K562 treated with DMSO at 1 percent for 12 hours (cell line): Measurements from ENCODE around the gene LAMB2. TPM values are rescaled to one million over a fixed set of nuclear protein-coding genes. Genes with fewer than 3 reads are reported as not detected.

Source experiments
- total RNA-seq: library from RNA; unstranded; fragments of 300-600 nt; gene quantifications from 2 replicates; pipeline ENCODE4 v1.2.3, GENCODE V29; 2022; ENCODE audit not compliant: insufficient read depth

LAMB2 gene
- 23.1 and 34.9 TPM in 2 replicates for total RNA-seq

DNA sequence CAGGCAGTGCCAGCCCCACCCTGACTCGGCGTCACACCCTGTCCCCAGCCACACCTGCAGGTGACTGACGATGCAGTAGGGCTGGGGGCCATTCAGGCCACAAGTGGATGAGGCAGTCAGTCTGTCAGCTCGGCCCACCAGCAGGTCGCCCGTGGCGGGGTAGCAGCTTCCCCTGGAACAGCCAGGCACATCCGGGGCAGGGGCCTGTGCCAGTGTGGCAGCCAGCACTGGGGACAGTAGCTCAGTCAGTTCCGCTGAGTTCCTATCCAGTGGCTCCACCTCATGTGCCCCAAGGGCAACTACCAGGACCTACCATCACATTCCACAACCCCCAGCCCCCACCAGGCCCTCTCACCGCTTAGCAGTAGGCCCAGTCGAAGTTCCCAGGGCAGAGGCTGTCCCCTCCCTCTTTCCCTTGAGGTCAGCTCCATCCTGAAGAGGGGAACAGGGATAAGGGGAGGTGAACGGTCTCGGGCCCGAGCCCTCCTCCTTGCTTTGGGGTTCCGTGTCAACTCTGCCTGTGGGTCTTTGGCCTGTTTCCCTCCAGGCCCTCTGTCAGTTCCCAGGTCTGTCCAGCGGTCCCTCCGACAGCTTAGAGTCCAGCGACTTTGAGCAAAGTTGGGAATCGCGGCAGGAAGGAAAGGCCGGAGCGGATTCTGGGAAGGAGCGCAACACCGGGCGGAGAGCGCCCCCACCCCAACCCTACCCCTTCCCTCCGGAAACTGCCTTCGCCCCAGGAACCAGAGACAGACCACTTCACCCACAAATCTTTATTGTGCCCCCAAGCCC, at the start of gene LAMB2:
Gene LAMB2, minus strand, starts transcription at position 614 of the 789 bp plus-strand sequence. Its CDS starts 183 bp downstream, at position 431.

DNA sequence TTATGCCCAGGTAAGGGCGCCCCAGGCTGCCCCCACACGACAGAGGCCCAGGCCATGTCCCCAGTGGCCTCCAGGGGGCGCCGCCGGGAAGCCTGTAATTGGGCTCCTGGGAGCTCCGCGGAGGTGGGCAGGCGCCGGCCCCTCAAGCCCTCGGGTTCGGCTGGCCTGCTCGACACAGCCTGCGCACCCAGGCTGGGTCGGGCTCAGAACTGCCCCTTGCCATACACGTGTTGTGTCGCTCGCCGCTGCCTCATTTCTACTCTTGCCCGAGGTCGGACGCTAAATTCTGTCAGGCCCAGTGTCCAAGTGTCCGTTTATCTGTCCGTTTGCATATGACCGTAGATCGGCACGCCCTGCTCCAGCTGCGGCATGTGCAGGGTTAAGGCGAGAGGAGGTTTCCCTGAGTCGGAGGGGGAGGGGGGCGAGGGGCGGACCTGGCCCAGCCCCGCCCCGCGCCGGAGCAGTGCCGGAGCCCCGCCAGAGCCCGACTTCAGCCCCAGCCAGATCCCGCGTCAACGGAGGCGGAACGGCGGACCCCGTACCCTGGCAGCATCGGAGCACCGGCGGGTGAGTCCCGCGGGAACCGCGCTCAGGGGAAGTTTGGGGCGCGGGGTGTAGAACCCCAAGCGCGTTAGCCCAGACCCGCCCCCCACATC, 38.4 kb upstream of the LAMB2 start, which contains the start of gene KLHDC8B:
Gene KLHDC8B, plus strand, starts transcription at position 480 of the 656 bp plus-strand sequence. CDS start 1,172 bp downstream, outside the sequence.

DNA sequence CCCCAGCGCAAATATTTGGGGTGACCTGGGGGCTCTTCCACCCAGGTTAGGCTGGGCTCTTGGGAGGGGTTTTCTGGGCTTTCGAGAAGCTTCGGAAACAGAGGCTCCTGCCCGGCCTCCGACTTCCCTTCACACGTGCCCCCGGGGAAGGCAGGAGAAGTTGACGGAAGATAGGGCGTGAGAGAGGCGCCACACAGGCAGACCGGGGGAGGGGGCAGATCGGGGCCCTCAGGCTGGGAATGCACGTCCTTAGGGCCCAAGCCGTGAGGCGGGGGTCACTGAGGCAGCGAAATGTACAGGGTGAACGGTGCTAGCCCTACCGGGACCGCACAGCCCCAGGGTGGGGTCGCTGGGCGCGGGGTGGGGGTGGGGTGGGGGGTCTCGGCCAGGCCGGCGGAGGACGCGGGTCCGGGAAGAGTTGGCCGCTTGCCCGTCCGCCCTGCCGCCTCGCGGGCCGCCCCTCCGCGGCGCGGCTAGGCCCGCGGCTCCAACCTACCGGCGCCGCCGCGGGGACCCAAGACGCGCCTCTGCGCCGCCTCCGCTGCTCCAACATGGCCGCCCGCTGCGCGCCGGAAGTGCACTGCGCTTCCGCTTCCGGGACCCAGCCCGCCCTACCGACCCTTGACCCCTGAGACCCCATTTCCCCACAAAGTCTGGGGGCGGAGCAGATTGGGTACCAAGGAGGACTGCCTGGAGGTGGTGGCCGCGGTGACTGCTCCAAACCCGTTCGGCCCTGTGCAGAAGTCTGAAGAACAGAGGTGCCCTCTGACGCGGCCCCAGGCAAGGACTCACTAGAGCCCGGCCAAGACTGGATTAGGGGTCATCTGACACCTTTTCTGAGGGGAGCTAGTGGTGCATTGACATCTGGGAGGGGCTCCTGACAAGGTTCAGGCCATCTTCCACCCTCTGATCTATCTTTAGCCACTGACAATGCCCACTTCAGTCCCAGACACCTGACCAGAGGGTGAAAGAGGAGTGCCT, 33.2 kb upstream of the LAMB2 start, which contains the start of gene CCDC71:
Gene CCDC71, minus strand, starts transcription at position 561 of the 981 bp plus-strand sequence. CDS start 2,123 bp downstream, outside the sequence.

DNA sequence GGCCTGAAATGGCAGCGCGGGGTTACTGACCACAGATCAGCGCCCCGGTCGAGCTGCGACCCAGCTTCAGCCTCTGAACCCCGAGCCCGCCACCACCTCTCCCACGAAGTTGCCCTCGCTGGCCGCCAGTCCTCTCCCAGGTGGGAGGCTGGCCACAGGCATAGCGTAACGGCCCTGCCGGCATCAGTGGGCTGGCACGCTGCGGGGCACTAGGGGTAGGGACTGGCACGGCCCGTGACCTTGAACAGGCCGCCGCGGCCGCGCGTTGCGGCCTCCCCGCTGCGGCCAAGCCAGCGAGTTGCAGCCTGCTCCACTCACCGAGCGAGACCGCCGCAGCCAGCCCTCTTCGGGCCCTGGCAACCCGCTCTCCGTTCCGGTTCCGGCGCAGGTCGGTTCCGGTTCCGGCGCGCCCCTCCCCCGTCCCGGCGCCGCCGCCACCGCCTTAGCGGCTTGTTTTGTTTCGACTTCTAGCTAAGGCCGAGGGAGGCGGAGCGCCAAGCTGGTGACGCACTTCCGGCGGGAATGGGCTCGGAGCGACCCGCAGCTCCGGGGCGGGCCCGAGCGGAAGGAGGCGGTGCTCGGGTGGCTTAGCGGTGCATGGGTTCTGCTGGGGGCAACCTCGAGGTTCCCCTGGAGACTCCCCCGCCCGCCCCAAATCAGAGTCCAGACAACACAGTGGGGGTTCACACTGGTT, 12.3 kb downstream of the LAMB2 start, which contains the start of gene USP19:
Gene USP19, minus strand, starts transcription at position 386 of the 694 bp plus-strand sequence. CDS start 1,678 bp downstream, outside the sequence.

DNA sequence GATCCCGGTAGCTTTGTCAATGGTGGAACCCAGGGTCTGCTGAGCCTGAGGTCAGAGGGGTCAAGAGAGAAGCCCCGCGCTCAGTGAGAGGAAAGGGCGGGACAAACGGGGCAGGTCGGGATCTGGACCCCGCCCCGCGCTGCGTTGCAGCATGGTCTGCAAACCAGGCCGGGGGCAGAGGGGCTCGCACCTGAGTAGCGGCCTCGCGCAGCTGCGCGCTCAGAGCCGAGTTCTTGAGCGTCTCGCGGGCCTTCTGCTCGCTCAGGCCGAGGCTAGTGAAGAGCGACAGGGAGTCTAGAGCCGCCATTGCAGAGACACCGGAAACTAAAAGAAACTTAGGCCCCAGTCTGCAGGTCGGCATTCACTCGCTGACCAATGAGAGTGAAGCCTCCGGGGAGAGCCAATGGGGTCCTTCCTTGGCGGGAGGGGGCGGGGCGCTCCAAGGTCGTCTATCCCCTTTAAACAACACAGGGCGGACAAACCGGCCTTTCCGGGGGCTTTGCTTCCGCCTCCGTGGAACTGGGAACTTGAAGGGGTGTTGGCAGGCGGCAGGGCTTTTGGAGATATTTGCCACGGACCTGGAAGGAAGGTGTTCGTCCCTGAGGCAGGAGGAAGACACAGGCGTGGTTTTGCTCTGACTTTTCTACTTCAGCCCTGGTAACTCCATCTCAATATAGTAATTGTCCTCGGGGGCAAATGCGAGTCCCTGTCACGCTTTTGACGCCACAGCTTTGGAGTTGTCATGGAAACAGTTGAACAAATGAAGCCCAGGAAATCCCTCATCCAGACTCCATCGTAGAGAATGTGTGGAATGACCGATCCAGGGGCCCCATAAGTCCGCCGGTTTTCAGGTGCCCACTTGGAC, 28.2 kb downstream of the LAMB2 start, which contains the start of gene QARS1:
Gene QARS1, minus strand, starts transcription at position 331 of the 865 bp plus-strand sequence. Its CDS starts 24 bp downstream, at position 307.

DNA sequence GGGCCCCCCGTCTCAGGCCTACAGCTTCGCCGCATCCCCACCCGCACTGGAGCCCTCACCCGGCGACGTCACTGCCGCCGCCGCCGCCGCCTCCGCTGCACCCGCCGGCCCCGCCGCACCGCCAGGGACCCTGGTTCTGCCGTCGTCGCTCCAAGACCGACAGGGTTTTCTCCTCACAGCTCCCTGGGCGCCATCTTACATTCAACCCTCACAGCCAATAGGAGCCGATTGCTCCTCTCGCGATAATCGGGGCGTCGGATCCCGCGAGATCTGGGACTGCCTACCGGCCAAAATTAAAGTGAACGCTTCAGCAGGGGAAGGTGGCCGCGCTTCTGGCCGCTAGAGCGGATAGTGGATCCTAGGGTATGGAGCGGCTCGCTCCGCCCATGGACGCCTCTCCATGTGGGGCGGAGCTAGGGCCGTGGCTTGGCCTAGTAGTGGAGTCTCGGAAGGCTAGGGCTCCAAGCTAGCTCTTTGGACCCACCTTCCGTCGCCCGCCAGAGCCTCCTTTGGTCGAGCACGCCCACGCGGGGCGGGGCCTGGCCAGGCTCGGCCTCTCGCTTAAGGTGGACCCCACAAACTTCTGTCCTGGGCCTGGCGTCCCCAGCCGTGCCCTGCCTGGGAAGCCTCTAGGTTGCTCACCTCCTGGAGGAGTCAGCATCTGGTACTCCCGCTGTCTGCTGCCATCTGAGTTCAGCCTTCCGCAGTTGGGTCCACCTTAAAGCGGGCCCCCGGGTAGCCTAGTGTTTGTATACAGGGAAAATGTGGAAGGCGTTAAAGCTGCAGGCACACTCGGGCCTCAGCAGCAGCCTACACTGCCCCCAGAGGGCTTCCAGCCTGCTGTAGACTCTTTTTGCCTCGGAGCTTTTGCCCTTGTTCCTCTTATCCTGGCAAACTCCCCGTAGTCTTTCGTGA, 38.7 kb downstream of the LAMB2 start, which contains the start of gene QRICH1:
Gene QRICH1, minus strand, starts transcription at position 219 of the 915 bp plus-strand sequence. CDS start 17,054 bp downstream, outside the sequence.

Other genes starting within 250 kb of the LAMB2 start
- gene SLC25A20, start 234.2 kb downstream of the LAMB2 start, total RNA-seq = 12.7 and 21.9 TPM in 2 replicates
- 33.9 and 67.8 TPM in 2 replicates for gene ARIH2, start 214.2 kb downstream of the LAMB2 start, total RNA-seq
- gene P4HTM, start 142.8 kb downstream of the LAMB2 start, total RNA-seq = 1.0 and 1.2 TPM in 2 replicates
- 65.3 and 89.4 TPM in 2 replicates for gene WDR6, start 125.7 kb downstream of the LAMB2 start, total RNA-seq
- 13.1 and 15.2 TPM in 2 replicates for gene DALRD3, start 114.5 kb downstream of the LAMB2 start, total RNA-seq
- 23.1 and 36.9 TPM in 2 replicates for gene NDUFAF3, start 110.9 kb downstream of the LAMB2 start, total RNA-seq
- gene IMPDH2, start 103.7 kb downstream of the LAMB2 start, total RNA-seq = 249 and 251 TPM in 2 replicates
- 16.5 and 49.3 TPM in 2 replicates for gene QRICH1, start 39.0 kb downstream of the LAMB2 start, total RNA-seq
- 368 and 553 TPM in 2 replicates for gene QARS1, start 28.3 kb downstream of the LAMB2 start, total RNA-seq
- gene USP19, start 12.2 kb downstream of the LAMB2 start, total RNA-seq = 29.2 and 56.3 TPM in 2 replicates
- 9.9 and 11.5 TPM in 2 replicates for gene CCDC71, start 33.3 kb upstream of the LAMB2 start, total RNA-seq
- gene KLHDC8B, start 38.5 kb upstream of the LAMB2 start, total RNA-seq = 39.3 and 51.2 TPM in 2 replicates
- 4.9 and 8.5 TPM in 2 replicates for gene C3orf62, start 144.2 kb upstream of the LAMB2 start, total RNA-seq
- 7.2 and 14.1 TPM in 2 replicates for gene USP4, start 207.0 kb upstream of the LAMB2 start, total RNA-seq
- not detected in 2 replicates for gene GPX1, start 225.3 kb upstream of the LAMB2 start, total RNA-seq